ENCODE data around the gene SLC2A8.

SLC2A8 gene

GRCh38 chr9:127437497-127438264 is 40.7 kb downstream of the SLC2A8 start:
- DNase-seq (ENCODE audit: low read depth): no peak

GRCh38 chr9:127438394-127438793 is 41.4 kb downstream of the SLC2A8 start:
- no peak for DNase-seq (ENCODE audit: low read depth)

- no peak for DNase-seq (ENCODE audit: low read depth)
Measured at GRCh38 chr9:127444283-127444920, 47.4 kb downstream of the SLC2A8 start.

GRCh38 chr9:127444921-127445850 is 48.2 kb downstream of the SLC2A8 start:
- no peak for DNase-seq (ENCODE audit: low read depth)

GRCh38 chr9:127445851-127446712 is 49.1 kb downstream of the SLC2A8 start:
- no peak for DNase-seq (ENCODE audit: low read depth)

GRCh38 chr9:127446713-127447415 is 49.9 kb downstream of the SLC2A8 start:
- DNase-seq (ENCODE audit: low read depth): no peak

GRCh38 chr9:127447416-127448111 is 50.6 kb downstream of the SLC2A8 start:
- DNase-seq (ENCODE audit: low read depth): no peak

- no peak for DNase-seq (ENCODE audit: low read depth)
Measured at GRCh38 chr9:127448112-127448805, 51.3 kb downstream of the SLC2A8 start.

GRCh38 chr9:127449332-127449966 is 52.5 kb downstream of the SLC2A8 start:
- DNase-seq (ENCODE audit: low read depth): no peak

- DNase-seq (ENCODE audit: low read depth): no peak
Measured at GRCh38 chr9:127450243-127450760, 53.3 kb downstream of the SLC2A8 start.

GRCh38 chr9:127450830-127451607 is 54.0 kb downstream of the SLC2A8 start, which contains the start of the genes LRSAM1 and RPL12:
TSS of gene LRSAM1 (plus strand) at chr9:127451510. CDS start at chr9:127454528, 3,018 bp downstream.
TSS of gene RPL12 (minus strand) at chr9:127451406. CDS start at chr9:127451317, 89 bp downstream.
- DNase-seq (ENCODE audit: low read depth): peak; percentile 95

- DNase-seq (ENCODE audit: low read depth): no peak
Measured at GRCh38 chr9:127451608-127451857, 54.6 kb downstream of the SLC2A8 start.

GRCh38 chr9:127451858-127452656 is 55.1 kb downstream of the SLC2A8 start:
- no peak for DNase-seq (ENCODE audit: low read depth)

- no peak for DNase-seq (ENCODE audit: low read depth)
Measured at GRCh38 chr9:127452691-127453090, 55.7 kb downstream of the SLC2A8 start.

GRCh38 chr9:127455324-127455992 is 58.5 kb downstream of the SLC2A8 start:
- no peak for DNase-seq (ENCODE audit: low read depth)

- no peak for DNase-seq (ENCODE audit: low read depth)
Measured at GRCh38 chr9:127457191-127457878, 60.4 kb downstream of the SLC2A8 start.

Data from activated T-helper 1 cell treated with Interleukin-2 at 50 U/mL for 16 hours (primary cell).